Endothelial cell of umbilical vein (primary cell): Measurements from ENCODE around the gene CRYBG3. TPM values are rescaled to one million over a fixed set of nuclear protein-coding genes. Genes with fewer than 3 reads are reported as not detected.

ENCODE experiments used
- BruUV-seq: library from RNA; stranded (reverse); fragments of 400-500 nt; replicated peaks from 2 replicates; lab custom pipeline; 2021; lab: Mats Ljungman, UMichigan
- CTCF ChIA-PET: fragments of 300-600, 350-600 bp; sonication (Branson Sonifier 250); formaldehyde crosslinking; loops from one replicate; lab custom pipeline; 2021; ENCODE audit warnings: antibody characterized with exemption, inconsistent platforms; lab: Charles Lee
- POLR2A ChIA-PET: fragments of 300-600, 350-600 bp; sonication (Branson Sonifier 250); formaldehyde crosslinking; loops from one replicate; lab custom pipeline; 2021; ENCODE audit warnings: antibody characterized with exemption, inconsistent platforms; lab: Charles Lee
- DNase-seq: peaks from one replicate; pipeline ENCODE4 v3.0.0-alpha.2; 2011; ENCODE audit warnings: low read depth, low spot score
- FAIRE-seq: peaks from 2 replicates; lab custom pipeline; 2011; peaks lifted over from hg19 to GRCh38; lab: Jason Lieb, UNC
- H2AFZ ChIP-seq: 2 replicates; pipeline ENCODE4 v1.6.0; 2012; ENCODE audit warnings: low read depth, low read length, control low read depth, inconsistent platforms
- H3K27ac ChIP-seq: 2 replicates; pipeline ENCODE4 v1.5.1; 2011; ENCODE audit warnings: low read depth, mild to moderate bottlenecking, control low read depth, low read length, moderate library complexity; ENCODE audit not compliant: insufficient read depth
- H3K27me3 ChIP-seq, 2 experiments: 2 replicates each; pipeline versions ENCODE4 v1.6.0 to v1.6.1; 2011; ENCODE audit warnings: low read length in 2 of 2, mixed read lengths in 1 of 2; ENCODE audit not compliant: control insufficient read depth in 2 of 2, insufficient read depth in 2 of 2
- H3K36me3 ChIP-seq, 2 experiments: 2 replicates in 1 of 2; 3 replicates in 1 of 2; pipeline ENCODE4 v1.5.1; 2011; ENCODE audit warnings: low read length in 2 of 2, mild to moderate bottlenecking in 1 of 2, moderate library complexity in 1 of 2; ENCODE audit not compliant: control insufficient read depth in 2 of 2, insufficient read depth in 2 of 2; ENCODE audit errors: extremely low read depth in 1 of 2
- H3K4me1 ChIP-seq: 3 replicates; pipeline ENCODE4 v1.5.1; 2011; ENCODE audit warnings: mild to moderate bottlenecking, low read length; ENCODE audit not compliant: control insufficient read depth, insufficient read depth; ENCODE audit errors: extremely low read depth
- H3K4me2 ChIP-seq: 2 replicates; pipeline ENCODE4 v1.6.1; 2011; ENCODE audit warnings: low read length, control low read depth, mixed read lengths; ENCODE audit not compliant: insufficient read depth
- H3K4me3 ChIP-seq, 3 experiments: fragments of 200-600 bp in 1 of 3; sonication (generic), shearing (Covaris generic) in 1 of 3; replicated peaks in 1 of 3; 2 replicates each; pipeline ENCODE4 v1.5.1; 2011 to 2016; ENCODE audit warnings: control low read depth in 3 of 3, low read length in 3 of 3, mild to moderate bottlenecking in 2 of 3, inconsistent platforms in 1 of 3, low read depth in 1 of 3, moderate library complexity in 1 of 3; ENCODE audit not compliant: insufficient read depth in 1 of 3
- H3K79me2 ChIP-seq: 2 replicates; pipeline ENCODE4 v1.6.0; 2012; ENCODE audit warnings: low read length, inconsistent platforms; ENCODE audit not compliant: control insufficient read depth, insufficient read depth
- H3K9ac ChIP-seq: replicated peaks from 2 replicates; pipeline ENCODE3; 2011; ENCODE audit warnings: low read length, control low read depth; ENCODE audit not compliant: insufficient read depth; ENCODE audit errors: extremely low read depth
- H3K9me1 ChIP-seq: replicated peaks from 3 replicates; pipeline ENCODE4 v1.6.0; 2011; ENCODE audit warnings: mild to moderate bottlenecking, low read length; ENCODE audit not compliant: control insufficient read depth, insufficient read depth; ENCODE audit errors: extremely low read depth
- H3K9me3 ChIP-seq: replicated peaks from 2 replicates; pipeline ENCODE4 v1.5.1; 2012; ENCODE audit warnings: low read length, inconsistent platforms; ENCODE audit not compliant: control insufficient read depth, insufficient read depth
- H4K20me1 ChIP-seq: replicated peaks from 2 replicates; pipeline ENCODE3; 2011; ENCODE audit warnings: mild to moderate bottlenecking, low read length; ENCODE audit not compliant: control insufficient read depth, insufficient read depth; ENCODE audit errors: extremely low read depth
- EZH2 ChIP-seq: IDR thresholded peaks from 2 replicates; pipeline ENCODE4 v1.6.1; 2012; ENCODE audit warnings: borderline replicate concordance, low read depth, mild to moderate bottlenecking, moderate library complexity, low read length, inconsistent platforms; ENCODE audit not compliant: severe bottlenecking
- FOS ChIP-seq: IDR thresholded peaks from 2 replicates; pipeline ENCODE4 v1.6.1; 2011; ENCODE audit warnings: mild to moderate bottlenecking, low read length, moderate library complexity, borderline replicate concordance; ENCODE audit not compliant: insufficient read depth
- GATA2 ChIP-seq: IDR thresholded peaks from 2 replicates; pipeline ENCODE4 v1.7.0; 2011; ENCODE audit warnings: low read depth, mild to moderate bottlenecking, moderate library complexity, mixed read lengths, low read length; ENCODE audit not compliant: insufficient read length, insufficient read depth
- JUN ChIP-seq: IDR thresholded peaks from 2 replicates; pipeline ENCODE4 v1.6.1; 2011; ENCODE audit warnings: borderline replicate concordance, low read depth; ENCODE audit not compliant: insufficient read length, insufficient read depth
- MYC ChIP-seq: IDR thresholded peaks from one replicate; pipeline ENCODE4 v1.6.1; 2011; ENCODE audit warnings: mild to moderate bottlenecking, low read depth, low read length
- POLR2A ChIP-seq: IDR thresholded peaks from 2 replicates; pipeline ENCODE4 v1.6.1; 2012; ENCODE audit warnings: low read depth, mild to moderate bottlenecking, control low read depth, low read length
- POLR2AphosphoS5 ChIP-seq: IDR thresholded peaks from 2 replicates; pipeline ENCODE4 v1.6.1; 2012; ENCODE audit warnings: low read depth, mild to moderate bottlenecking, control low read depth, low read length, moderate library complexity; ENCODE audit not compliant: insufficient read depth
- dilution Hi-C: fragments of 300-500 bp; cut with MboI; formaldehyde crosslinking; loops from one replicate; pipeline ENCODE4 v1.15.0; 2019; ENCODE audit warnings: low sequenced_read_pairs; ENCODE audit not compliant: extremely low pct_ligation_motif_present
- intact Hi-C: fragments of 100-400 bp; cut with micrococcal nuclease; formaldehyde crosslinking; loops from one replicate; pipeline ENCODE4 v1.10.0; 2022
- polyA plus RNA-seq, 4 experiments: library from polyadenylated mRNA; depleted of rRNA in 3 of 4; stranded (reverse) in 3 of 4; unstranded in 1 of 4; fragments of >200 nt; gene quantifications; 2 replicates each; pipeline versions ENCODE4 v1.2.1 to v1.2.3, GENCODE V29; 2011 to 2012; ENCODE audit warnings: missing spikeins in 1 of 4
- total RNA-seq: library from RNA; stranded (reverse); gene quantifications from 2 replicates; pipeline ENCODE4 v1.2.3, GENCODE V29; 2021
- TF ChIP-seq, protein P1 (sequence below): IDR thresholded peaks from 2 replicates; pipeline ENCODE4 v1.6.1; 2011; ENCODE audit not compliant: insufficient read depth, insufficient read length
- TF ChIP-seq, protein P2 (sequence below), 2 donors: IDR thresholded peaks; 1 replicate in 1 of 2; 2 replicates in 1 of 2; pipeline ENCODE4 v1.5.1; 2011; ENCODE audit warnings: low read length in 2 of 2, mild to moderate bottlenecking in 2 of 2, moderate library complexity in 2 of 2, control low read depth in 1 of 2, inconsistent platforms in 1 of 2, low read depth in 1 of 2; ENCODE audit not compliant: insufficient read depth in 1 of 2; ENCODE audit errors: extremely low read depth in 1 of 2

The CRYBG3 gene
- total and polyA plus RNA-seq, 2 donors (not counting 3 experiments of a cell fraction or from before 2014, with no cell fraction given): 2.8 to 15.0 TPM

DNA sequence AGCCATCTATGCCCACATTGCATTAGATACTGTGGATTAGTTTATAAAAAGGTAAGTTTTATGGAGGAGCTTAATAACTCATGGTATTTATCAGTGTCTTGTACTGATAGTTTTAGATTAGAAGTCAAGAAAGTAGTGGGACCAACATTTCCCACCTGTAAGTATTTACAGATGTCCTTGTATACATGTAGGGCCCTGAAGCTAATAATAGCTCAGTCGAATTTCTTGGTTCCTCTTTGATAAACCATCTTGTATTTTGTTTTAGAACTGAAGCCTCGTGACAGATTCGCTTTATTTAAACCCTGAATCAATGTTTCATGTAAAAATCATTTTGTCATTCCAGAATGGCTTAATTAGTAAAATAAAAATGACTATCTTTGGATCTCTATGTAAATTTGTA, 73.4 kb downstream of the CRYBG3 start:
- CTCF ChIA-PET: interaction anchor here (1.2 kb wide), 1 partner anchor 18 kb away, joined by 3 read pairs; no protein-coding TSS in a partner anchor
- Histone ChIP-seq H3K27ac (no peak overlapping the region), H3K27me3 (no peaks in the 10 kb centered on the region), H3K9ac (no peak overlapping the region), H3K4me2 (no peak overlapping the region), H3K4me3 (no peak overlapping the region), H3K36me3 (no peaks in the 10 kb centered on the region), H3K79me2 (no peaks in the 10 kb centered on the region), H3K9me1 (no peaks in the 10 kb centered on the region), H4K20me1 (no peaks in the 10 kb centered on the region), H3K9me3 (no peaks in the 10 kb centered on the region), H2AFZ (no peak overlapping the region), H3K4me1 (no peaks in the 10 kb centered on the region)
- dilution Hi-C loops: no loop called here
- POLR2A ChIA-PET: no interaction called here
- BruUV-seq: no TSS peak
- FAIRE-seq: no peak
- DNase-seq: no peak
- TF ChIP-seq MYC (no peak), POLR2A (no peak), JUN (no peak), EZH2 (no peak), FOS (no peak), GATA2 (no peak), POLR2AphosphoS5 (no peak)
- TF ChIP-seq, protein P1, sequence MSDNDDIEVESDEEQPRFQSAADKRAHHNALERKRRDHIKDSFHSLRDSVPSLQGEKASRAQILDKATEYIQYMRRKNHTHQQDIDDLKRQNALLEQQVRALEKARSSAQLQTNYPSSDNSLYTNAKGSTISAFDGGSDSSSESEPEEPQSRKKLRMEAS: no peak
- TF ChIP-seq, protein P2, sequence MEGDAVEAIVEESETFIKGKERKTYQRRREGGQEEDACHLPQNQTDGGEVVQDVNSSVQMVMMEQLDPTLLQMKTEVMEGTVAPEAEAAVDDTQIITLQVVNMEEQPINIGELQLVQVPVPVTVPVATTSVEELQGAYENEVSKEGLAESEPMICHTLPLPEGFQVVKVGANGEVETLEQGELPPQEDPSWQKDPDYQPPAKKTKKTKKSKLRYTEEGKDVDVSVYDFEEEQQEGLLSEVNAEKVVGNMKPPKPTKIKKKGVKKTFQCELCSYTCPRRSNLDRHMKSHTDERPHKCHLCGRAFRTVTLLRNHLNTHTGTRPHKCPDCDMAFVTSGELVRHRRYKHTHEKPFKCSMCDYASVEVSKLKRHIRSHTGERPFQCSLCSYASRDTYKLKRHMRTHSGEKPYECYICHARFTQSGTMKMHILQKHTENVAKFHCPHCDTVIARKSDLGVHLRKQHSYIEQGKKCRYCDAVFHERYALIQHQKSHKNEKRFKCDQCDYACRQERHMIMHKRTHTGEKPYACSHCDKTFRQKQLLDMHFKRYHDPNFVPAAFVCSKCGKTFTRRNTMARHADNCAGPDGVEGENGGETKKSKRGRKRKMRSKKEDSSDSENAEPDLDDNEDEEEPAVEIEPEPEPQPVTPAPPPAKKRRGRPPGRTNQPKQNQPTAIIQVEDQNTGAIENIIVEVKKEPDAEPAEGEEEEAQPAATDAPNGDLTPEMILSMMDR (IDR thresholded peaks at IDR 0.05; ENCODE audit: extremely low read depth in 1 of 2, insufficient read depth in 1 of 2, low read depth in 1 of 2, low read length in 2 of 2): no peak
- intact Hi-C loops: loop anchor here (5.0 kb wide), 1 partner anchor 73 kb away; the partner anchor contains the start of gene CRYBG3
